GM18520 (cell line): ENCODE results near the gene NRXN2.

Source experiments
- ATAC-seq: cut with Tn5 transposase; IDR thresholded peaks from one replicate; pipeline ENCODE4 v1.9.1; 2021; ENCODE audit not compliant: unreplicated experiment

The NRXN2 gene

DNA sequence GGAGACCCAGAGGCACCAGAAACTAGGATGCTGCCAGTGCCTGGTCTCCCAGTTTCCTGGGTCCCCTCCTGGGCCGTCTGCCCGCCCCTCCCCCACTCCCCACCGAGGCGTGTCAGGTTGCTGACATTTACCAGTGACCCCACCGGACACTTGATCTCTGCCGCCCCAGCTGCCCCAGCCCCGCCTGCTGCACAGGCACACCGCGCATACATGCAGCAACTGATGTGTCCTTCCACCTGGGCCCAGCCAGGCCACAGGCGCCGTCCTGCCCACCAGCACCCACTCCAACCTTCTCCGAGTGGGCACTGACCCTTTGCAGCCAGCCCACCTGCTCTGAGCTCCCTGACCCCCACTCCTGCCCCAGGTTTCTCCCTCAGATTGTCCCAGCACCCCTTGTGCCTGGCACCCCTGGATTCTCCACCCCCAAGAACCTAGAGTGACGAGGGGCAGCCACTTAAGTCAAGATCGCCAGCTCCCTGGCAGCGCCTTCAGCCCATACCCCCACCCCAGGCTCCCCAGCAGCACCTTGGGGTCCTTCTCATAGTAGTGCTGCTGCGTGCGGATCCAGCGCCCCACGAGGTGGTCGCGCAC is 36.2 kb upstream of the NRXN2 start:
- no peak for ATAC-seq

DNA sequence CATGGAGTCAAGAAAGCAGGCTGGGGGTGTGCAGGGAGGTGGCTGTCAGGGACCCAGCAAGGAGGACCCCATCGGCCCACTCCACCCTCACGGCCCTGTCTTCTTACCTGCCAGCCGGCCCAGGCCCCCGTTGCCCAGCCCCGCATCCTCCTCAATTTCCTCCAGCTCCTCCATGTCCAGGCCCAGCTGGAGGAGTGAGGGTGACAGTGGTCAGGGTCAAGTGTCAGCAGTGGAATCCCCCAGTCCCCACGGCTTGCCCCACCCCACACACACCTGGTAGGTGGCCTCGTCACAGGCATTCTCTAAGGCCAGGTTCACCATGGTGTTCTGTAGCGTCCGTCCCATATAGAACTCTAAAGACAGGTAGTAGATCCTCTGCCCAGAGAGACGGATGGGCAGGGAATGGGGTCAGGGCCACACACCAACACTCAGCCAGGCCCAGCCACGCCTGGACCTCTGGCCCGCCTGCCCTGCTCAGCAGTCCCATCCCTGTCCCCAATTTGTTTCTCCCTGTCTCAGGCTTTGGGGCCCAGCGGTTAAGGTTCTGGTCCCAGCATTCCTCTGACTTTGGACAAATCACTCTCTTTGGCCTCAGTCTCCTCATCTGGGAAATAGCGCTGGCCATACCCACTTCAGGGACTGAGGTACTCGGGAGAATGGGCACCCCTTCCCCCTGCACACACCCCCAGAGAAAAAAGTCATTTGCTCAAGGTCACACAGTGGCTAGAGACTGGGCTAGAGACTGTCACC is 35.5 kb upstream of the NRXN2 start:
- no peak for ATAC-seq

DNA sequence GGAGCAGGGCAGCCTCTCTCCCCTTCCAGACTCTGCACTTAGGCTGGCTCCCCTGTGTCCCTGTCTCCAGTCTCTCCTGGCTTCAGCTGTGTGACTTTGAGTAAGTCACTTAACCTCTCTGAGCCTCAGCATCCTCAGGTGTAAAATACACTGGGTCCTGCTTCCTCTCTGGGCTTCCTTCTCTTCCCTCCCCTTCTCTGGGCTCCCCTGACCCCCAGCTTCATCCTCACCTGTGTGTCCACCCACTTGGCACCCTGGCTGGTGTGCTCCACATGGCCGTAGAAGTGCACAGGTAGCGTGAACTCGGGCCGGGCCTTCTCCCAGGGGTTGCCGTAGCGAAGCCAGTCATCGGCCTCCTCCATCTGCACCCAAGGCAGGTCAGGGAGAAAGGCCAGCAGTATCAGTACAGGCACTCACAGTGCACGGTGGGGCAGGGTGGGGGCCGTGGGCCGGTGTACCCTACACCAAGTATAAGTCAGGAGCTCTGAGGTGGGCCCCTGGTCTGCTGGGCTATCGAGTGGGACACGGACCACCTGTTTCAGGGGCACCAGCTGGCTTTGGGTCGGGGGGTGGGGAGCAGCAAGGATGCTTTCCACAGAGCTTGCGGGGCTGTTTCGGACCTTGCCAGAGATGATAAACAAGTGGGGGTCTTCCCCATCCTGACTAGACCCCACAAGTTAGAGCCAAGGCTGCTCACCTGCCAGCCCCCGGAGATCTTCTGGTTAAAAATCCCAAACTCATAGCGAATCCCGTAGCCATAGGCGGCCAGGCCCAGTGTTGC is 34.7 kb upstream of the NRXN2 start:
- ATAC-seq: no peak

DNA sequence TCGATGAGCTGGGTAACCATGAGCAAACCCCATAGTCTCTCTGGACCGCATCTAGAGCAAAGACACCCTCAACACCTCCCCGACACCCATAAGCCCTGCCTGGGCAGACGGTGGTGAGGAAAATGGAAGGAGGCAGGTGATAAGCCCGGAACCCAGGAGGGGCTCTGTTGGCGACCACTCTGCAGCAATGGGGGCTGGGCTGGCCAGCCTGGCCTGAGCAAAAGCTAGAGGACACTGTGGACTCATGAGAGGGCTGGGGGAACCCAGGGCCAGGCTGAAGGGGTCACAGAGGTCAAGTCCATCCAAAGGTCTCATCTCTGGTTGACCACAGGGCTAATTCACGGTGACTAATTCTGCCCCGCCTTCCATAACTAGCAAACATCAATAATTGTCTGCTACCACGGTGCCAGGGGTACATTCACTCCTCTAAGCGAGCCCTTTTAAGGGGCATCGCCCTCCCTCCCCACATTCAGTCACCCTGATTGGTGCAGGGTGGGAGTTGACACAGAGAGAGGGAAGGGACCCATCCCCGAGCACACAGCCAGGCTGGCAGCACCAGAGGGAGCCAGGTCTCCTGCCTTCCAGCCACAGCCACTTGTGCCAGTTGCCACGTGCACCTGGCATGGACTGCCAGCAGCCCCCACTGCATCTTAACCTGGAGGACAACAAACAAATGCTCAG is 32.8 kb upstream of the NRXN2 start:
- ATAC-seq: no peak

DNA sequence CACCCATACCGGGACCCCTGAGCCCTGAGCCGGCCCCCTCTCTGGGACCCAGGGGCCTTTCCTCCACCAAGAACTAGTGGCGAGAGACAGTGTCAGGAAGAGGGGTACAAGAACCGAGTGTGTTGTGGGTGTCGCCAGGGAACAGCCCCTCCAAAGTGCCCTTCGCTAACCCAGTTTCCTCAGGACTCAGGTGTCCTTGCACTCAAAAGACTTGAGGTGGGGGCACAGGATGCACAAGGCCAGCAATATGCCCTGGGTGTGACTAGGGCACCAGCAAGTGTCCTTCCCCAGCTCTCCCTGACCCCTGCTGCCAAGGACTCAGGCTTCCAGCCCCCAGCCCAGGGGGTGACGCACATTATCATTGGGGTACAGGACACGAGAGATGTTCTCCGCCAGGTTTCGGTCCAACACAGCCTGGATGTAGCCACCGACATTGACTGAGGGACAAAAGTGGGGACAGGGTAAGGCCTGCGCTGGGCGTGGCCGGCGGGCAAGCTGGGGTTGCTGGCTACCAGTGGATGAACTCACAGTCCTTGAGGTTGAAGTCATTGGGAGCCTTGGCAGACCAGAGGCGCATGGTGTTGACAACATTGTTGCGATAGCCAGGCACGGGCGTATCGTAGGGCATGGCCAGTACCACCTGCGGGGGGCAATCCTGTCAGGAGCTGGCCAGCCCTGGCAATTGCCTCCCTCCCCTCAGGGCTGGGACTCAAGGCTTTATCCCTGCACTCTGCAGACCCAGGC is 32.1 kb upstream of the NRXN2 start:
- no peak for ATAC-seq

DNA sequence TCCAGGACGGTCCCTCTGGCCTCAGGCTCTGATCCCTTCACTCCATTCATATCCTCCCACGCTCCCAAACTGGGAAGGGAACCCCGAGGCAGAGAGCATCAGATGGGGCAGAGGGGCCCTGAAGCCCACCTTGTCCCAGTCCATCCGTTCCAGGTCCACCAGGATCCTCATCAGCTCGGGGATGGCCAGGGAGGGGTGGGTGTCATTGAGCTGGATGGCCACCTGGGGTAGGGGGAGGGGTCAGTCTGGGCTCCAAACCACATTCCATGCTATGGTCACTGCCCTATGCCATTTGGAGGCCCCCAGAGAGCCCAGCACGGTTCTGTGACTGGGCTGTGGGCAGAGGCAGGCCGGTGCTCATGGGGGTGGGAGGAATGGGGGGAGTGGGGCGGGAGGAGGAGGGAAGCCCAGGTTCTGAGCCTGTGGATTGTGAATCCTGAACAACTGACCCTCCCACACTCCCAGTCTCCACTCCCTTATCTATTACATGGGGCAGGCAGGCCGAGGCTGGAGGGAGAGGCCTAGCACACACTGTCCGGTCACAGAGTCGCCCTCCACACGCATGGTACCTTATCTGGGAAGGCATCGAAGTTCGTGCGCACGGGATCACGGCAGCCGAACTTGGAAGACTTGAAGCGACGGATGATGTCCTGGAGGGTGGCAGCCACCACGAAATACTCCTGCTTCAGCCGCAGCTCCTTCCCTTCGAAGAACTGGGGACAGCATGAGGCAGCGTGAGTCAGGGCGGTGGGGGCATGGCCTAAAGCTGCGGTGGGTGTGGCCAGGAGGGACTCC is 31.3 kb upstream of the NRXN2 start:
- ATAC-seq: no peak

DNA sequence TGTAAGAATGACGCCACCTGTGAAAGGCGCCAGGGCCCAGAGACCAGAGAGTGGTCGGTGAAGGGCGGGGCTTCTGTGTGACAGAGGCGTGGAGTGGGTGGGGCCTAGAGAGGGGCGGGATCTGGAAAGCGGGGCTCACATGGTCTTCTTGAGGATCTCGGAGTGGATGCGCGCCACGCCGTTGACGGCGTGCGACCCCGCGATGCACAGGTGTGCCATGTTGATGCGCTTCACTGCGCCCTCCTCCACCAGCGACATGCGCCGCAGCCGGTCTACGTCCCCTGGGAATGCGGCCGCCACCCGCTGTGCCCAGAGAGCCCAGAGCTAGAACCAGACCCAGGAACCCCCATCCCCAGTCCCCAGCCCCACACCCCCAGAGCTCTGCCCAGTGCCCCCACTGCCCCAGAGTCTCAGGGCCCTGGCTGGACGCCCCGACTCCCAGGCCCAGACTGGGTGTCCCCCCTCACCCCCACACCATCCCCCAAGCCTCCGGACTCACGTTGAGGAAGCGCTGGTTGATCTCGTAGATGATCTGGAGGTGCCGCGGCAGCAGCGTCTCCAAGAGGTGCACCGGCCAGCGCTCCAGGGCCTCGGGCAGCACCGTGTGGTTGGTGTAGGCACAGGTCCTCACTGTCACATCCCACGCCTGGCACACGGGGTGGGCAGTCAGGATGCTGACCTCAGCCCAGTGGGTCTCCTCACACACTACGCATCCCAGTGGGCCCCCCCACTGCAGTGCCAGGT is 30.6 kb upstream of the NRXN2 start:
- ATAC-seq: no peak

DNA sequence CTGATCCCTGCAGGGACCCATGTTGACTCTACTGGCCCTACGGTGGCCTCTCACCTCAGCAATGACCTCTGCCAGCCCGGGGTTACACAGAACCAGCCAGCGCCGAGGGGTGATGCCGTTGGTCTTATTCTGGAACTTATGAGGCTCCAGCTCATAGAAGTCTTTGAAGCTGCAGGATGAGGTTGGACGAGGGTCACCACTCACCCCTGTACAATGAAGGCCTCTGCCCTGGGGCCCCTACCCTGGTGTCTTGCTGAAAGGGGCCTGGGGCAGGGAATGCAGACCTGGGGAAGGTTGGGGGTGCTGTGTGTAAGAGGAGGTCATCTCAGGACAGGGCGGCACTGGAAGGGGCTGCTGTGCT is 30.0 kb upstream of the NRXN2 start:
- no peak for ATAC-seq

DNA sequence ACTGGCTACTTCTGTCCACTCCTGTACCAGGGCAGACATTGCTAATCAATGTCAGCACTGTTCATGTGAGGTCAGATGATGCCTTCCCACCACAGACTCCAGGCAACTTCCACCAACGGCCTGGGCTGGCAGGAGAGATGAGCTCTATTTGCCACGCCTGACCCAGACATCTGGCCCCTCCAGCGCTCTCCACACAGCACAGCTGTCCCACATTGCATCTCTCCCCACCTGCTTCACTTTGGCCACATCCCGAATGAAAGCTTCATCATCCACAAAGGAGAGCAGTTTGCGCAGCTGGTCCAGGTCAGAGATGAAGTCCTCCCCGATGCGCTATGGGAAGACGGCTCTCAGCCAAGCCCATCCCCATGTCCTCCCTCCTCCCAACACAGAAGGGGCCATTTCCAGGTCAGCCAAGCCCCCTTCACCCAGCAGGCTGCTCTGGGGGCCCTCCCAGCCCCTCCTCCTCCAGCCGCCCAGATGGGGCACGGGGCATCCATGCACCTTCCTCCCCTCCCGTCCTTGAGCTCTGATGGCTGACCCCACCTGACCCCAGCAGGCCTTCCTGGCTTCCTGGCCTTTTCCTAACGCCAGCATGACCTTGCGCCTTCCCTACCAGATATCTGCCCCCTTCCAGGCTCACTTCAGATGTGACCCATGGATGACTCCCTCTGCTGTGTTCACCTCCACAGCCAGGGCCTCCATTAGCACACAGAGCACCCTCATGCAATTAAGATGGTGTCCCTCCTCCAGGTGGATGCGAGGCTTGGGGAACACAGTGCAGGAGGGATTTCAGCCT is 29.4 kb upstream of the NRXN2 start:
- no peak for ATAC-seq

DNA sequence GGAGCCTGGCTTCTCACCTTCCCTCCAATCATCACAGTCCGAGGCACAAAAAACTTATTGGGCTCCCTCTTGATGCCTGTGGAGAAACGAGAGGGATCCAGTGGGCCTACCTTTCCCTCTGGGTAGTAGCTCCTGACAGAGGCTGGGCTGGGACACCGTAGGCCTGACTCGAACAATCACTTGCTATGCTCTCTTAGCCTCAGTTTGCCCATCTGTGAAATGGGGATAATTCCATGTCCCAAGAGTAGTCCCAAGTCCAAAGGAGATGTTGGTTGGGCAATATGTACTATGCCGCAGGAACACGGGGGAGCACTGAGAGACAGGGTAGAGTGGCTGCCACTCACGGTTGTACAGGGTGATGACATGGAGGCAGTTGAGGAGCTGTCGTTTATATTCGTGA is 28.6 kb upstream of the NRXN2 start:
- no peak for ATAC-seq

DNA sequence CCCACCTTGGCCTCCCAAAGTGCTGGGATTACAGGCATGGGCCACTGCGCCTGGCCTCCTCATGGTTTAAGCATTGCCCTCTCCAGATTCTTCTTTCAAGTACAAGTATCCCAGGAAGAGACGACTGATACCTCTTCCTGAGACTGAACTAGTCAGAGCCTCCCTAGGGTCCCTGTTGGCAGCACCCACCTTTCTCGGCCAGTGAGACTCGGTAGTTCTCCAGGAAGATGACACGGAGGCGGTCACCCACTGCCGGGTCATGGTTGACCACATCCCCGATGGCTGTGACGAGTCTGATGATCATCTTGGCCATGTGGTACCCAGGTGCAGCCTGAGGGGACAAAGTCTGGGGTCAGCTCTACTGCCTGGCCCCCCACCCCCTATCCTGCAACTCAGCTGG is 28.1 kb upstream of the NRXN2 start:
- ATAC-seq: no peak

DNA sequence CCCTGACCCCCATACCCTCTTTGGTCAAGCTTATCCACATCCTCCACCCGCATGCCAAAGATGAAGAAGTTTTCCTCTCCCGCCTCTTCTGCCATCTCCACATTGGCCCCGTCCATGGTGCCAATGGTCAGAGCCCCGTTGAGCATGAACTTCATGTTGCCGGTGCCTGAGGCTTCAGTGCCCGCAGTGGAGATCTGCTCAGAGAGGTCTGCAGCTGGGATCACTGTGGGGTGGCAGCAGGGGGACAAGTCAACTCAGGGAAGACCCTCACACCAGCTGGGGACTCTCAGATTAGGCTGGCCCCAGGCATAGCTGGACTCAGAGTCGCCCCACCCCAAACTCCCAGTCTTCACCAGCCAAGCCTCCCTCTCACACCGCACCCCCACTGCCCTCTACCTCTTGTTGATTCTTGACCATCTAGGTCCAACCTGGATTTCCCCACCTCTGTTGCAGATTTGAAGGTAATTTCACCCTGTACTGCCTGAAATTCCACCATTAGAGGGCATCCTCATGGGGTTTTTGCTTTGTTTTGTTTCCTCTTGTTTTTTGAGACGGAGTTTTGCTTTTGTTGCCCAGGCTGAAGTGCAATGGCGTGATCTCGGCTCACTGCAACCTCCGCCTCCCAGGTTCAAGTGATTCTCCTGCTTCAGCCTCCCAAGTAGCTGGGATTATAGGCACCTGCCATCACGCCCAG is 27.5 kb upstream of the NRXN2 start:
- ATAC-seq: no peak

DNA sequence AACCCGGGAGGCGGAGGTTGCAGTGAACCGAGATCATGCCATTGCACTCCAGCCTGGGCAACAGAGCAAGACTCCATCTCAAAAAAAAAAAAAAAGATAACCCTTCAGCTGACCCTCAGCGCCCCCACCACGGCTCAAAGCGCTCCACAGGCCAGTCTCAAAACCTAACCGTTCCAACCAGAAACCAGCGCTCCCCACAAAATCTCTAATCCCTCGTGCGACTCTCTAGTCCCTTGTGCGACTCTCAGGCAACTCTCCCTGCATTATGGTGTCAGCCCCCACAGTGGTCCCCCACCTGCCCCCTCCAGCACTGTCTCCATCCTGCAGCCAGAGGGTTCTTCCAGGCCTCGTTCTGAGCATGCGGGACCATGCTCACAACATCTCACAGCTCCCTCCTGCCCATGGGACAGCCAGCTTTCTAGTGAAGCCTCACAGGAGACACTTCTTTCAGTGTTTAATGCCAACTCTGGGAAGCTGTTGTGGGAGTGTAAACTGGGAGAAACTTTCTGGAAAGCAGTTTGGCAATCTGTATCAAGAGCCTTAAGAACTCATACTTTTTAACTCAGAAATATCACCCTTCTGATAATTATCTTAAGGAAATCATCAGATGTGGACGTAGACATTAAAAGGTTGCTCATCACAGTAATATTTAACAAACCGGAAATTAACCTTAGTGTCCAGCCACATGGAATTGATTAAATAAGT is 25.1 kb upstream of the NRXN2 start:
- ATAC-seq: no peak

DNA sequence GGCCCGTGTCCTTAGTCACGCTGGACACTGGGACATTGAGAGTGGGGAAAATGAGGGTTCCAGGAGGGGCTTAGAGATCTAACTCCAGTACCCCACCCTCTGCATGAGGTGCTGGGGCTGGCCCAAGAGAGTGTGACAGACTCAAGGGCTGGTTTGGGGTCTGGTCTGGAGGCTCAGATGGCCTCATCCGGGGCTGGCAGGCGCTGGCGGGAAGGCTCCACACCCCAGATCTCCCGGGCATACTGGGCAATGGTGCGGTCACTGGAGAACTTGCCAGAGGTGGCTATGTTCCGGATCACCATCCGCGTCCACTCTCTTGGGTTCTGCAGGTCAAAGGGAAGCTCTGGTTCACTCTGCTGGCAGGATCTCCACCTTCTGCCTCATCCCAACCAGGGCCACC is 23.5 kb upstream of the NRXN2 start:
- no peak for ATAC-seq

DNA sequence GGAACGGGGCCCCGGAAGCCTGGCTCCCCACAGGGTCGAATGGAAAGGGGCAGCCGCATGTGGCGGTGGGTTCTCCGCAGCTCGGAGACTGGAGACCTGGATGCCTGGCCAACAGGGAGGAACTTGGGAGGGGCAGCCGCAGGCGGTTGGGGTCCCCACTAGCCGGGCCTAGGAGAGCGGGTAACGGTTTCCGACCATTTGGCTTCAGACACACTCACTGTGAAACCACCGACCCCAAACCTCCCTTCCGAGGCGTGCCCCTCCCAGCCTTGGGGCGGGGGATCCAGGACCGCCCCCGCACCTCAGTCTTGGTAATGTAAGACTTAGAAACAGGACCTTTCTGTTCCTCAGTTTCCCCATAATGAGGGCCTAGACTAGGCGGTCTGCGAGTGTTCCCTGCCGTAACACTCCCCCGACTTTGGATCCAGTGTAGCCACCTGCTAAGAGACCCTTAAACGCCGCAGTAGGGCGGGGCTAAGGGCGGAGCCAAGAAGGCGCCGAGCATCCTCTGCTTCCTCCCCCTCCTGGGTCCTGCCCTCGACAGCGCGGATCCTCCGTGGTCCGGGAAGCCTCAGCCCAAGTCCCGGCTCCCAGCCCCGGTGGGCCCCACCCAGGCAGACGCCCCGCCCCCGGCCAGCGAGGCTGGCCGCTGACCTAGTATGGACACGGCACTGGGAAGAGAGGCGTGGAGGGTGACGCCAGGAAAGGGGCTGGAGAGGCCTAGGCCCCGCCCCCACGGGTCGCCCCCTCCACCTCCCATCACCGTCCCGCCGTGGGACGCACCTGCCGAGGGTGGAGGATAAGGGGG is 22.7 kb upstream of the NRXN2 start:
- ATAC-seq: no peak

DNA sequence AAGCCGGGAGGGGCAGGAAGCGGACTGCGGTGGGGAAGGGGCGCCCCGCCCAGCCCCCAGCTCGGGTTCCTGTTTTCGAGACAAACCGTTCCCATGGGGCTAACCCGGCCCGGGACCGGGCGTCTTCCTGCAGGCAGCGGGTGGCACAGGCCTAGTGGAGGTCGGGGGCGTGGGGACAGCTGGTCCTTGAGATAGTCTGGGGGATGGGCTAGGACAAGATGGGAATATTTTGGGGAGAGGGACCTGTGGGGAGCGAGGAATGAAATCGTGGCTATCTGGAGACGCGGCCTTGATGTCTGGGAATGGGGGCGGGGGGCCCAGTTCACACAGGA is 22.2 kb upstream of the NRXN2 start:
- no peak for ATAC-seq
